ENCODE measurements around the gene IL1RL2.

DNA sequence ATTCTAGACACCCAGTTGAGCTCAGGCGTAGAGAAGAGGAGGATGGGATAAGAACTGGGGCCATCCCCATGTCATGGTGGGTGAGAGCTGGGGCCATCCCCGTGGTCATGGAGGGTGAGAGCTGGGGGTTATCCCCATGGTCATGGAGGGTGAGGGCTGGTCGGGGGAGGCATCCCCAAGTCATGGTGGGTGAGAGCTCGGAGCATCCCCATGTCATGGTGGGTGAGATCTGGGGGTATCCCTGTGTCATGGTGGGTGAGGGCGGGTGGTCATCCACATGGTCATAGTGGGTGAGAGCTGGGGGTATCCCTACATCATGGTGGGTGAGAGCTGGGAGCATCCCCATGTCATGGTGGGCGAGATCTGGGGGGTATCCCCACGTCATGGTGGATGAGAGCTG lies 52.5 kb downstream of the IL1RL2 start:
- TF ChIP-seq POLR2A (IDR thresholded peaks at IDR 0.05; ENCODE audit: low read length) (no peak), GATA1 (IDR thresholded peaks at IDR 0.05; ENCODE audit: low read depth, low read length) (no peak)
